Naive thymus-derived CD8-positive, alpha-beta T cell (primary cell): ENCODE results near the gene FABP2. TPM values are rescaled to one million over a fixed set of nuclear protein-coding genes. Genes with fewer than 3 reads are reported as not detected.
"Not testable (repeated sequence)": the region's sequence is repeated elsewhere in the genome, so short reads cannot be mapped to it uniquely, and the experiment has no call there.

Experiments used
- ATAC-seq, 2 donors: fragments of 150-1000 bp; cut with Tn5 transposase in 1 of 2; sonication (Bioruptor Pico), chemical (Tn5 transposase) in 1 of 2; 1 replicate in 1 of 2; 2 replicates in 1 of 2; pipeline ENCODE4 v1.10.0; 2021; ENCODE audit warnings: mild to moderate bottlenecking in 2 of 2, moderate library complexity in 2 of 2
- POLR2A ChIA-PET: fragments of 350-600 bp; sonication (Branson Sonifier 250); formaldehyde crosslinking; loops from one replicate; lab custom pipeline; 2021; ENCODE audit warnings: antibody characterized with exemption; lab: Charles Lee
- DNase-seq, 10 donors: peaks; one replicate each; pipeline versions ENCODE4 v3.0.0 to v3.0.0-alpha.2; 2020 to 2022
- H3K27ac Mint-ChIP-seq, 10 donors: one replicate each; pipeline ENCODE4 v1.8.0; 2020 to 2022; ENCODE audit warnings: mild to moderate bottlenecking in 10 of 10, mixed read lengths in 10 of 10, moderate library complexity in 4 of 10, inconsistent platforms in 1 of 10
- H3K27me3 Mint-ChIP-seq, 5 donors: one replicate each; pipeline ENCODE4 v1.8.0; 2021 to 2022; ENCODE audit warnings: mixed read lengths in 5 of 5
- H3K36me3 Mint-ChIP-seq, 3 donors: one replicate each; pipeline ENCODE4 v1.8.0; 2020 to 2022; ENCODE audit warnings: mixed read lengths in 3 of 3, mild to moderate bottlenecking in 2 of 3, inconsistent platforms in 1 of 3
- H3K4me1 Mint-ChIP-seq, 4 donors: one replicate each; pipeline ENCODE4 v1.8.0; 2021 to 2022; ENCODE audit warnings: mixed read lengths in 4 of 4
- H3K4me3 Mint-ChIP-seq, 10 donors: one replicate each; pipeline ENCODE4 v1.8.0; 2020 to 2022; ENCODE audit warnings: mild to moderate bottlenecking in 10 of 10, mixed read lengths in 10 of 10, moderate library complexity in 6 of 10, inconsistent platforms in 1 of 10
- H3K9me3 Mint-ChIP-seq, 9 donors: one replicate each; pipeline ENCODE4 v1.8.0; 2020 to 2022; ENCODE audit warnings: mixed read lengths in 9 of 9, mild to moderate bottlenecking in 3 of 9, inconsistent platforms in 1 of 9, moderate library complexity in 1 of 9
- polyA plus RNA-seq, 3 donors: library from polyadenylated mRNA; unstranded; fragments of 300-500 nt; fragmentation: Illumina TruSeq; gene quantifications; one replicate each; pipeline ENCODE4 v1.2.3, GENCODE V29; 2021
- total RNA-seq, 8 experiments: library from RNA in 2 of 8; stranded (reverse) in 2 of 8; gene quantifications; one replicate each; pipeline ENCODE4 v1.2.3 and lab custom pipeline; 2021 to 2026

Gene FABP2
- total and polyA plus RNA-seq, 5 experiments from 2014 or later, result 0.09 to 0.47 (median 0.15) TPM; not detected in 1

GRCh38 chr4:119339895-119340294 is 18.0 kb upstream of the FABP2 start:
- not testable (repeated sequence) for H3K4me1 Mint-ChIP-seq, ATAC-seq, H3K27ac Mint-ChIP-seq

GRCh38 chr4:119337010-119337409 is 15.1 kb upstream of the FABP2 start:
- ATAC-seq, result no peak
- no peaks in the 10 kb centered on the region for H3K27me3 Mint-ChIP-seq
- H3K36me3 Mint-ChIP-seq, result no peaks in the 10 kb centered on the region
- peaks cover 0 to 6% (median 3%) of the 10 kb centered on the region in 4 donors for H3K4me1 Mint-ChIP-seq
- H3K9me3 Mint-ChIP-seq, result no peaks in the 10 kb centered on the region
- DNase-seq, result no peak
- POLR2A ChIA-PET, result no interaction called here
- no peak overlapping the region for H3K4me3 Mint-ChIP-seq
- no peak overlapping the region for H3K27ac Mint-ChIP-seq

More at GRCh38 chr4:119339895-119340294, 18.0 kb upstream of the FABP2 start:
- H3K36me3 Mint-ChIP-seq, POLR2A ChIA-PET, H3K4me3 Mint-ChIP-seq, H3K9me3 Mint-ChIP-seq, H3K27me3 Mint-ChIP-seq, DNase-seq: not testable (repeated sequence)

GRCh38 chr4:119336332-119336979 is 14.5 kb upstream of the FABP2 start:
- POLR2A ChIA-PET, DNase-seq, H3K4me3 Mint-ChIP-seq, H3K27me3 Mint-ChIP-seq, H3K36me3 Mint-ChIP-seq, H3K4me1 Mint-ChIP-seq, H3K27ac Mint-ChIP-seq, H3K9me3 Mint-ChIP-seq, ATAC-seq: not testable (repeated sequence)

GRCh38 chr4:119329835-119330620 is 8.1 kb upstream of the FABP2 start:
- ATAC-seq (no peak), DNase-seq (no peak)
- POLR2A ChIA-PET, result no interaction called here
- no peak overlapping the region for H3K27ac Mint-ChIP-seq
- peaks cover 0 to 3% (median 0%) of the 10 kb centered on the region in 3 donors for H3K36me3 Mint-ChIP-seq
- H3K9me3 Mint-ChIP-seq, result peaks cover 0 to 6% (median 0%) of the 10 kb centered on the region in 9 donors
- peaks cover 0 to 9% (median 0%) of the 10 kb centered on the region in 5 donors for H3K27me3 Mint-ChIP-seq
- peaks cover 0 to 2% (median 0%) of the 10 kb centered on the region in 4 donors for H3K4me1 Mint-ChIP-seq
- H3K4me3 Mint-ChIP-seq, result no peak overlapping the region

GRCh38 chr4:119328695-119329094 is 6.8 kb upstream of the FABP2 start:
- ATAC-seq, result no peak
- DNase-seq, result no peak
- H3K27ac Mint-ChIP-seq, result no peak overlapping the region
- peaks cover 0 to 3% (median 0%) of the 10 kb centered on the region in 3 donors for H3K36me3 Mint-ChIP-seq
- POLR2A ChIA-PET, result no interaction called here
- peaks cover 0 to 2% (median 0%) of the 10 kb centered on the region in 4 donors for H3K4me1 Mint-ChIP-seq
- no peak overlapping the region for H3K4me3 Mint-ChIP-seq
- H3K27me3 Mint-ChIP-seq, result peaks cover 0 to 9% (median 0%) of the 10 kb centered on the region in 5 donors
- peaks cover 0 to 6% (median 0%) of the 10 kb centered on the region in 9 donors for H3K9me3 Mint-ChIP-seq

- Mint-ChIP-seq H3K36me3 (no peaks in the 10 kb centered on the region), H3K4me3 (no peak overlapping the region), H3K27ac (no peak overlapping the region), H3K27me3 (peaks cover 0 to 5% (median 2%) of the 10 kb centered on the region in 5 donors), H3K4me1 (no peaks in the 10 kb centered on the region), H3K9me3 (no peaks in the 10 kb centered on the region)
- no peak for DNase-seq
- POLR2A ChIA-PET, result no interaction called here
- no peak for ATAC-seq
These were observed 3.9 kb downstream of the FABP2 start for GRCh38 chr4:119317990-119318389.

- POLR2A ChIA-PET, result no interaction called here
- H3K9me3 Mint-ChIP-seq, result no peaks in the 10 kb centered on the region
- no peak overlapping the region for H3K4me3 Mint-ChIP-seq
- H3K36me3 Mint-ChIP-seq, result no peaks in the 10 kb centered on the region
- ATAC-seq (no peak), DNase-seq (no peak)
- H3K4me1 Mint-ChIP-seq, result no peaks in the 10 kb centered on the region
- H3K27ac Mint-ChIP-seq, result peak overlapping the region in 1 of 10 donors; percentile 47
- peaks cover 0 to 3% (median 1%) of the 10 kb centered on the region in 5 donors for H3K27me3 Mint-ChIP-seq
These were observed 6.9 kb downstream of the FABP2 start for GRCh38 chr4:119315036-119315435.

- Mint-ChIP-seq H3K4me1 (no peaks in the 10 kb centered on the region), H3K27ac (peak overlapping the region in 3 of 10 donors; percentile 2 to 67 (median 5)), H3K36me3 (no peaks in the 10 kb centered on the region), H3K4me3 (no peak overlapping the region), H3K9me3 (no peaks in the 10 kb centered on the region), H3K27me3 (peaks cover 0 to 3% (median 1%) of the 10 kb centered on the region in 5 donors)
- ATAC-seq (peak; percentile 83 to 91), DNase-seq (peak in 9 of 10 donors; percentile 16 to 76 (median 46))
- POLR2A ChIA-PET, result interaction anchor here (1.6 kb wide), 1 partner anchor 313 kb away, joined by 3 read pairs; no protein-coding TSS in a partner anchor
These were observed 7.6 kb downstream of the FABP2 start for GRCh38 chr4:119314356-119314755.

GRCh38 chr4:119313237-119313636 is 8.7 kb downstream of the FABP2 start:
- H3K9me3 Mint-ChIP-seq, result no peaks in the 10 kb centered on the region
- no peaks in the 10 kb centered on the region for H3K4me1 Mint-ChIP-seq
- no peak overlapping the region for H3K27ac Mint-ChIP-seq
- H3K4me3 Mint-ChIP-seq, result no peak overlapping the region
- DNase-seq (no peak), ATAC-seq (no peak)
- no peaks in the 10 kb centered on the region for H3K36me3 Mint-ChIP-seq
- POLR2A ChIA-PET, result interaction anchor here (1.6 kb wide), 1 partner anchor 314 kb away, joined by 3 read pairs; no protein-coding TSS in a partner anchor
- H3K27me3 Mint-ChIP-seq, result peaks cover 0 to 3% (median 1%) of the 10 kb centered on the region in 5 donors

- Mint-ChIP-seq H3K4me3 (no peak overlapping the region), H3K4me1 (peaks cover 0 to 3% (median 0%) of the 10 kb centered on the region in 4 donors), H3K27ac (no peak overlapping the region), H3K36me3 (no peaks in the 10 kb centered on the region), H3K9me3 (no peaks in the 10 kb centered on the region), H3K27me3 (peaks cover 0 to 3% (median 1%) of the 10 kb centered on the region in 5 donors)
- no peak for DNase-seq
- ATAC-seq, result no peak
- POLR2A ChIA-PET, result interaction anchor here (0.6 kb wide), 1 partner anchor 60 kb away, joined by 4 read pairs; no protein-coding TSS in a partner anchor
These were observed 11.1 kb downstream of the FABP2 start for GRCh38 chr4:119310826-119311225.

GRCh38 chr4:119307606-119308005 is 14.3 kb downstream of the FABP2 start:
- no peak overlapping the region for H3K27ac Mint-ChIP-seq
- no peaks in the 10 kb centered on the region for H3K36me3 Mint-ChIP-seq
- H3K4me1 Mint-ChIP-seq, result peaks cover 0 to 3% (median 0%) of the 10 kb centered on the region in 4 donors
- H3K9me3 Mint-ChIP-seq, result no peaks in the 10 kb centered on the region
- ATAC-seq (no peak), DNase-seq (no peak)
- POLR2A ChIA-PET, result no interaction called here
- peaks cover 0 to 1% (median 0%) of the 10 kb centered on the region in 5 donors for H3K27me3 Mint-ChIP-seq
- H3K4me3 Mint-ChIP-seq, result no peak overlapping the region

- no peak overlapping the region for H3K27ac Mint-ChIP-seq
- ATAC-seq, result no peak
- H3K4me1 Mint-ChIP-seq, result peaks cover 2 to 14% (median 8%) of the 10 kb centered on the region in 4 donors
- H3K27me3 Mint-ChIP-seq, result peaks cover 0 to 1% (median 0%) of the 10 kb centered on the region in 5 donors
- no peaks in the 10 kb centered on the region for H3K36me3 Mint-ChIP-seq
- no peak for DNase-seq
- POLR2A ChIA-PET, result no interaction called here
- no peaks in the 10 kb centered on the region for H3K9me3 Mint-ChIP-seq
- no peak overlapping the region for H3K4me3 Mint-ChIP-seq
These were observed 17.5 kb downstream of the FABP2 start for GRCh38 chr4:119304431-119304830.
